Smooth muscle cell (in vitro differentiated cells): Measurements from ENCODE around the gene TUBB. TPM values are rescaled to one million over a fixed set of nuclear protein-coding genes. Genes with fewer than 3 reads are reported as not detected.
"Not testable (repeated sequence)": the region's sequence is repeated elsewhere in the genome, so short reads cannot be mapped to it uniquely, and the experiment has no call there.

ENCODE experiments used
- DNase-seq: peaks from one replicate; lab custom pipeline; 2025; ENCODE audit not compliant: unreplicated experiment; lab: John Stamatoyannopoulos, UW
- H2AFZ ChIP-seq: fragments of 200-600 bp; sonication (generic); 2 replicates; pipeline ENCODE4 v1.6.0; 2016; ENCODE audit warnings: antibody characterized with exemption, low read depth, mild to moderate bottlenecking
- H3F3A ChIP-seq: fragments of 200-600 bp; sonication (generic); 2 replicates; pipeline ENCODE4 v1.6.0; 2017; ENCODE audit warnings: antibody characterized with exemption, low read depth
- H3K27ac ChIP-seq: fragments of 200-600 bp; sonication (generic); 2 replicates; pipeline ENCODE4 v1.5.1; 2016; ENCODE audit warnings: low read depth, mild to moderate bottlenecking
- H3K27me3 ChIP-seq: fragments of 200-600 bp; sonication (generic); 2 replicates; pipeline ENCODE4 v1.6.1; 2016; ENCODE audit warnings: low read depth, mild to moderate bottlenecking
- H3K36me3 ChIP-seq: fragments of 200-600 bp; sonication (generic); 2 replicates; pipeline ENCODE4 v1.5.1; 2016; ENCODE audit warnings: low read depth
- H3K4me1 ChIP-seq: fragments of 200-600 bp; sonication (generic); 2 replicates; pipeline ENCODE4 v1.5.1; 2016; ENCODE audit warnings: low read depth
- H3K4me2 ChIP-seq: fragments of 200-600 bp; sonication (generic); 2 replicates; pipeline ENCODE4 v1.6.0; 2016; ENCODE audit warnings: mild to moderate bottlenecking
- H3K4me3 ChIP-seq: fragments of 200-600 bp; sonication (generic); 2 replicates; pipeline ENCODE4 v1.5.1; 2016; ENCODE audit warnings: mild to moderate bottlenecking
- H3K79me2 ChIP-seq: fragments of 200-600 bp; sonication (generic); 2 replicates; pipeline ENCODE4 v1.6.0; 2016; ENCODE audit warnings: low read depth, mild to moderate bottlenecking
- H3K9ac ChIP-seq: fragments of 200-600 bp; sonication (generic); 2 replicates; pipeline ENCODE4 v1.6.0; 2016; ENCODE audit warnings: low read depth
- H3K9me3 ChIP-seq: fragments of 200-600 bp; sonication (generic); replicated peaks from 2 replicates; pipeline ENCODE4 v1.5.1; 2016; ENCODE audit warnings: low read depth
- H4K20me1 ChIP-seq: fragments of 200-600 bp; sonication (generic); 2 replicates; pipeline ENCODE4 v1.6.0; 2016; ENCODE audit warnings: low read depth
- CTCF ChIP-seq: fragments of 200-600 bp; sonication (generic); IDR thresholded peaks from 2 replicates; pipeline ENCODE4 v1.5.1; 2017; ENCODE audit warnings: borderline replicate concordance, mild to moderate bottlenecking, antibody characterized with exemption; ENCODE audit not compliant: insufficient read depth, poor library complexity, severe bottlenecking
- WGBS: methylation state at CpG from one replicate; pipeline ENCODE4 v1.1.7; 2016; ENCODE audit warnings: low lambda C conversion rate; 5-methylcytosine and 5-hydroxymethylcytosine counted together
- polyA plus RNA-seq: library from polyadenylated mRNA; unstranded; fragments of >200 nt; fragmentation: Nextera tagmentation; extraction: Ambion mirVana; gene quantifications from 2 replicates; pipeline ENCODE4 v1.2.1, GENCODE V29; 2016
- total RNA-seq: library from RNA; depleted of rRNA; stranded (reverse); fragments of >200 nt; gene quantifications from 2 replicates; pipeline ENCODE4 v1.2.3, GENCODE V29; 2014

TUBB gene
- total and polyA plus RNA-seq, 2 experiments from 2014 or later: 1,009 to 1,039 TPM

DNA sequence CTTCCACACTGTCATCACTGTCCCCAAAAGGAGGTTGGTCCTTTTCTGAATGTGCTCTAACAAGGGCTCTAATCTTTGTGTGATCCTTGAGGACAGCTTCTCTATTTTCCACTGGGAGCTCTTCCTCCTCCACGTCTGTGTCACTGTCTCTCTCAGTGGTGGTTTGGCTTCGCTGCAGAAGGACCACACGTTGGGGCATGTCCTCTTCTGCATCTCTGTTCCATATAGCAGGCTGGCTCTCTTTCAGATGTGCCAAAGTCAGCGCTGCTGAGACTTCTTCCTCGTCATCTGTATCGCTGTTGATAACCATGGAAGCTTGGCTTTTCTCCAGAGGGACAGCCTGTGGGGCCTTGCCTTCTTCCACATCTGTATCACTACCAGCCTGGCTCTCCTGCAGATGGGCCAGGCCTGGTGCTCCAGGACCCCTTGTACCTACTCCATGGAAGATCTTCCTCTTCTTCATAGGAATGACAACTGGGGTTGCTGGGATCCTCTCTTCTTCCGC, 7.7 kb upstream of the TUBB start:
- no peak for TF ChIP-seq CTCF
- 94% methylated on average over 7 of the region's 7 CpGs for WGBS
- H3F3A ChIP-seq: no peaks in the 10 kb centered on the region
- DNase-seq: no peak
- no peak overlapping the region for H3K9ac ChIP-seq
- no peak overlapping the region for H2AFZ ChIP-seq
- peaks cover 10% of the 10 kb centered on the region for H3K4me1 ChIP-seq
- H3K36me3 ChIP-seq: no peaks in the 10 kb centered on the region
- no peak overlapping the region for H3K4me2 ChIP-seq
- H3K27me3 ChIP-seq: no peaks in the 10 kb centered on the region
- peaks cover 10% of the 10 kb centered on the region for H3K79me2 ChIP-seq
- H3K9me3 ChIP-seq: no peaks in the 10 kb centered on the region
- no peak overlapping the region for H3K27ac ChIP-seq
- H4K20me1 ChIP-seq: no peaks in the 10 kb centered on the region
- no peak overlapping the region for H3K4me3 ChIP-seq

GRCh38 chr6:30714263-30714662, 5.9 kb upstream of the TUBB start:
- H2AFZ ChIP-seq: no peak overlapping the region
- no peak overlapping the region for H3K9ac ChIP-seq
- H3K4me3 ChIP-seq: no peak overlapping the region
- 100% methylated on average over 1 of the region's 1 CpG for WGBS
- H3K27me3 ChIP-seq: no peaks in the 10 kb centered on the region
- peaks cover 15% of the 10 kb centered on the region for H3K4me1 ChIP-seq
- H3K4me2 ChIP-seq: no peak overlapping the region
- H3F3A ChIP-seq: peaks cover 7% of the 10 kb centered on the region
- H3K9me3 ChIP-seq: no peaks in the 10 kb centered on the region
- no peak overlapping the region for H3K27ac ChIP-seq
- TF ChIP-seq CTCF: no peak
- peaks cover 22% of the 10 kb centered on the region for H3K79me2 ChIP-seq
- DNase-seq: no peak
- H4K20me1 ChIP-seq: no peaks in the 10 kb centered on the region
- H3K36me3 ChIP-seq: no peaks in the 10 kb centered on the region

GRCh38 chr6:30716879-30717128, 3.3 kb upstream of the TUBB start:
- peaks cover 38% of the 10 kb centered on the region for H3K79me2 ChIP-seq
- WGBS: 3% methylated on average over 8 of the region's 8 CpGs
- H4K20me1 ChIP-seq: peaks cover 7% of the 10 kb centered on the region
- no peaks in the 10 kb centered on the region for H3K27me3 ChIP-seq
- H3K9ac ChIP-seq: peak overlapping the region; percentile 89
- no peaks in the 10 kb centered on the region for H3K36me3 ChIP-seq
- TF ChIP-seq CTCF: no peak
- H3K9me3 ChIP-seq: no peaks in the 10 kb centered on the region
- H3K4me1 ChIP-seq: peaks cover 19% of the 10 kb centered on the region
- H2AFZ ChIP-seq: peak overlapping the region; percentile 67
- H3K4me2 ChIP-seq: peak overlapping the region; percentile 86
- H3K4me3 ChIP-seq: peak overlapping the region; percentile 73
- no peak for DNase-seq
- H3K27ac ChIP-seq: peak overlapping the region; percentile 83
- H3F3A ChIP-seq: peaks cover 19% of the 10 kb centered on the region

GRCh38 chr6:30717129-30717844, 2.9 kb upstream of the TUBB start, which contains the start of gene MDC1:
TSS of gene MDC1 (minus strand) at chr6:30717281. CDS start at chr6:30715175, 2,106 bp downstream.
- H3K4me3 ChIP-seq: peak within 1 kb of the TSS; percentile 73
- H3K79me2 ChIP-seq: peaks cover 43% of the 10 kb centered on the region
- H3K9me3 ChIP-seq: no peaks in the 10 kb centered on the region
- peak within 1 kb of the TSS; percentile 83 for H3K27ac ChIP-seq
- H3K9ac ChIP-seq: peak within 1 kb of the TSS; percentile 89
- peaks cover 12% of the 10 kb centered on the region for H4K20me1 ChIP-seq
- H3K36me3 ChIP-seq: no peaks in the 10 kb centered on the region
- peaks cover 19% of the 10 kb centered on the region for H3K4me1 ChIP-seq
- under 1% methylated on average over 48 of the region's 48 CpGs for WGBS
- peak within 1 kb of the TSS; percentile 67 for H2AFZ ChIP-seq
- peak; percentile 94 for DNase-seq
- peaks cover 24% of the 10 kb centered on the region for H3F3A ChIP-seq
- H3K27me3 ChIP-seq: no peaks in the 10 kb centered on the region
- TF ChIP-seq CTCF: peak; percentile 12
- H3K4me2 ChIP-seq: peak within 1 kb of the TSS; percentile 86

DNA sequence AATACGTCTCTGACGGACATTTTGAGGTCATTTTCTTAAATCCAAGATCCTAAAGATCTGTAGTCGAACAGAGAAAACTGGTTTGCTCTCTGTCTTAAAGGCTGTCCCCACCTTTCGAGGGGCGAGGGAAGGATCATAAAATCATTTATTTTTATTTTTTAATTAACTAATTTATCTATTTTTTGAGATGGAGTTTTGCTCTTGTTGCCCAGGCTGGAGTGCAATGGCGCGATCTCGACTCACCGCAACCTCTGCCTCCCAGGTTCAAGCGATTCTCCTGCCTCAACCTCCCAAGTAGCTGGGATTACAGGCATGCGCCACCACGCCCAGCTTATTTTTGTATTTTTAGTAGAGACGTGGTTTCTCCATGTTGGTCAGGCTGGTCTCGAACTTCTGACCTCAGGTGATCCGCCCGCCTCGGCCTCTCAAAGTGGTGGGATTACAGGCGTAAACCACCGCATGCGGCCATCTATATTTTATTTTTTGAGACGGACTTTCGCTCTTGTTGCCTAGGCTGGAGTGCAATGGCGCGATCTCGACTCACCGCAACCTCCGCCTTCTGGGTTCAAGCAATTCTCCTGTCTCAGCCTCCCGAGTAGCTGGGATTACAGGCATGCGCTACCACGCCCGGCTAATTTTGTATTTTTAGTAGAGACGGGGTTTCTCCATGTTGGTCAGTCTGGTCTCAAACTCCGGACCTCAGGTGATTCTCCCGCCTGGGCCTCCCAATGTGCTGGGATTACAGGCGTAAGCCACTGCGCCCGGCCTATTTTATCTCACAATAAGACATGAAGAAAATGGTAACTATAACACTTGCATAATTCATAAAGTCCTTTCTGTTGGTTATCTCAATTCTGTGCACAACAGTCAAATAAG, 2.1 kb upstream of the TUBB start:
- peak overlapping the region; percentile 78 for H3K27ac ChIP-seq
- H3K9ac ChIP-seq: peak overlapping the region; percentile 17
- H3K4me3 ChIP-seq: peak overlapping the region; percentile 50
- 86% methylated on average over 37 of the region's 37 CpGs for WGBS
- DNase-seq, H2AFZ ChIP-seq, H3K36me3 ChIP-seq, H3K27me3 ChIP-seq, H3K9me3 ChIP-seq: not testable (repeated sequence)
- H3K4me2 ChIP-seq: peak overlapping the region; percentile 84
- peaks cover 23% of the 10 kb centered on the region for H3K4me1 ChIP-seq
- peaks cover 20% of the 10 kb centered on the region for H4K20me1 ChIP-seq
- H3K79me2 ChIP-seq: peaks cover 51% of the 10 kb centered on the region
- H3F3A ChIP-seq: peaks cover 28% of the 10 kb centered on the region
